NB4 (cell line): ENCODE results near the gene LGALS12.

ENCODE experiments used
- CTCF ChIP-seq: IDR thresholded peaks from one replicate; pipeline ENCODE4 v1.5.1; 2012; ENCODE audit warnings: low read depth, low read length
- POLR2A ChIP-seq: IDR thresholded peaks from 2 replicates; pipeline ENCODE4 v1.6.1; 2011; ENCODE audit warnings: mild to moderate bottlenecking; ENCODE audit not compliant: insufficient read length; ENCODE audit errors: extremely low read depth
- TF ChIP-seq, protein P1 (sequence below): IDR thresholded peaks from 2 replicates; pipeline ENCODE4 v1.6.1; 2011; ENCODE audit warnings: low read depth, low read length

- TF ChIP-seq CTCF (no peak), POLR2A (no peak)
- TF ChIP-seq, protein P1, sequence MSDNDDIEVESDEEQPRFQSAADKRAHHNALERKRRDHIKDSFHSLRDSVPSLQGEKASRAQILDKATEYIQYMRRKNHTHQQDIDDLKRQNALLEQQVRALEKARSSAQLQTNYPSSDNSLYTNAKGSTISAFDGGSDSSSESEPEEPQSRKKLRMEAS = no peak
Observed at GRCh38 chr11:63459586-63459985, 46.3 kb upstream of the LGALS12 start.
